ENCODE data around the gene ZMYND15.
"Not testable (repeated sequence)": the region's sequence is repeated elsewhere in the genome, so short reads cannot be mapped to it uniquely, and the experiment has no call there.

ZMYND15 gene

DNA sequence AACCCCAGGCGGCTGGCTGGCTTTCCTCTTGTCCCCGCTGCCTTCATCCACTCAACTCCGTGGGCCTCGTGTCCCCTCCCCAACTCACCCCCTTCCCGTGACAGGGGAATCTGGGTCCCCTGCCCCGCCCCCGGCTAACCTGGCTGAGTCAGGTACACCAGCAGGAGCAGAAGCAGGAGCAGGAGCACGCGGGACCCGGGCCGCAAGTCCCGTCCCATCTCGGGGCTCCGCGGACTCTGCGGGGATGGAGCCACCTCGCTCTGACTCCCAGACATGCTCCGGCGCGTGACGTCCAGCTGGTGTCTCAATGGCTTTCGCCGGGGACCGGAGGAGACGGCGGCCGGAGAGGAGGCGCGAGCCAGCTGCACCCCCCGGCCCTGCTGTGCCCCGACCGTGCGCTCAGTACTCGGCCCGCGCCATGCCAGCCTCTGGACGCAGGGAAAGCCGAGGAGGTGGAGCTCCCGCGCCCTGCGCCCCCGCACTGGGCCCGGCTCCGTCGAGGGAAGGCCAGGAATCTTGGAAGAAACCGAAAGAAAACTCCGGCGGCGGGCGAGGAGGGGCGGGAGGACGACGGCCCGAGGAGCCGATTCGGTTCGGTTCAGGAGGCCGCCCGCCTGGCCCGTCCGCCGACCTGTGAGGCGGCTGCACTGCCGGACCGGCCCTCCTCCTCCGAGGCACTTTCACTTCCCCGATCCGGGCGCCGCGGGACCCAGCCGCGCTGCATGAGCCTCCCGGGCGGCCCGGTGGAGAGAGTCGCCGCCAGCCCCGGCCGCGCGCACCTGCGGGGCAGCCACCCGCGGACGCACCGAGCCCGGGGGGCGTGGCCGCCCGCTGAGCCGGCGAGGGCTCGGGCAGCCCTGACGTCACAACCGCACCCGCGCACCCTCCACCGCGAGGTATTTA lies at the start of gene ZMYND15, which contains the start of gene CXCL16:
Gene ZMYND15, plus strand, starts transcription at position 712 of the 903 bp plus-strand sequence. CDS start 716 bp downstream, outside the sequence.
Gene CXCL16, minus strand, starts transcription at position 807 of the 903 bp plus-strand sequence. Its CDS starts 589 bp downstream, at position 218.
- DNase-seq, result no peak

- not testable (repeated sequence) for DNase-seq
These were observed 49.8 kb upstream of the ZMYND15 start for GRCh38 chr17:4689872-4690271.

DNA sequence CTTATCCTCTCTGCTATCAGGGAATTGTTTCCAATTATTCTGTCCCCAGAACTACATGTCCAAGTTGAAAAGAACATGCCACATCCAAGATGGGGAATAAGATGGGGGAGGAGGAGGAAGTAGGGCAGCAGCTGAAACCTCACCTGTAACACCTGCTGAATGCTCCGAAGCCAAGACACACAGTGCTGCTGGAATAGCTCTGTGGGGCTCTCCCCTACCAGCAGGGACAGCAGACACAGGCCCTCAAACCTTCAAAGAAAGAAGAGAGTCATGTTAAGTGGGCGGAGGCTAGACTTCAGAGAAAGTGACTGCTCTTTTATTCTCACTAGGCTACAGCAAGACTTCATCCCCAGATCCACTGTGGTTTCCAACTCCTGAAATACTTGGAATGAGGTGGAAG lies 48.9 kb upstream of the ZMYND15 start:
- DNase-seq, result no peak

DNA sequence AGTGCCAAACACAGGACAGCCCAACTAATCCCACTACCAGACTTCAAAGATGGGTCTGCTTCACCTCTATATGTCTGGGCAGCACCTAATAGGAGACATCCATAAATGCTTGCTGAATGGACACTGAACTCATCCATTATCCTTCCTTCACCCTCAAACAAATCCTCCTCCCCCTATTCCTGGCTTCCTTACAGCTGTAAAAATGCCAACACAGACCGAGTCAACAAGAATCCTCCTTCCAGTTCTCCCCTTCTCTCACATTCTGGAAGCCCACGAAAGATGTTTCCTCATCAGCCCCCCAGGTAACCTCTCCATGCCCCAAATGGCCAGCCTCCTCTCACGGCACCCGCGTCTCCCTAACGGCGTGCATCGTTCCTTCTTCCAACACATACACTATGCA lies 47.9 kb upstream of the ZMYND15 start:
- no peak for DNase-seq

GRCh38 chr17:4693416-4693815 lies 46.2 kb upstream of the ZMYND15 start:
- no peak for DNase-seq

DNA sequence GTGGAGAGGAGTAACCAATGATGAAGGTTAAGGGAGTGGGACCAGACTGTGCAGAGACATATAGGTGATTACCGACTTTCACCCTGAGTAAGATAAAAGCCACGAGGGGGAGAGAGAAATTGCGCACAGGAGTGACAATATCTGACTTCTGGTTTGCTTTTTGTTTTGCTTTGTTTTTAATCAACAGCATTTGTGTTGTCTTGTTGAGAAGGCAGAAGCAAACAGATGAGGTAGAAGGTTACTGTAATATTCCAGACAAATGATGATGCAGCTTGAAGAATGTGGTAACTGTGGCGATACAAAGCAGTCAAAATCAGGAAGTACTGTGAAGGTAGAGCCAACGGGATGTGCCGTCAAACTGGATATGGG lies 43.2 kb upstream of the ZMYND15 start:
- no peak for DNase-seq

DNA sequence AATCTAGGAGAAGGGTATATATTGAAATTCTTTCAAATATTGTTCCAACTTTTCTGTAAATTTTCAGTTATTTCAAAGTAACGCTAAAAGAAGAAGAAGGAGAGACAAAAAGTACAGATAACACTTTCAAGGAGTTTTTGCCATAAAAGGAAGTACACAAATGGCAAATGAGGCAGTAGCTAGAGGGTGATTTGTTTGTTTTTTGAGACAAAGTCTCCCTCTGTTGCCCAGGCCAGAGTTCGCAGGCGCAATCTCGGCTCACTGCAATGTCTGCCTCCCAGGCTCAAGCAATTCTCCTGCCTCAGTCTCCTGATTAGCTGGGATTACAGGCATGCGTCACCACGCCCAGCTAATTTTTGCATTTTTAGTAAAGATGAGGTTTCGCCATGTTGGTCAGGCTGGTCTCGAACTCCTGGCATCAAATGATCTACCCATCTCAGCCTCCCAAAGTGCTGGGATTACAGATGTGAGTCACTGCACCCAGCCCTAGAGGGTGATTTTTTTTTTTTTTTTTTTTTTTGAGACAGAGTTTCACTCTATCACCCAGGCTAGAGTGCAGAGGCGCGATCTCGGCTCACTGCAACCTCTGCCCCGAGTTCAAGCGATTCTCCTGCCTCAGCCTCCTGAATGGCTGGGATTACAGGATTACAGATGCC lies 40.1 kb upstream of the ZMYND15 start:
- DNase-seq, result not testable (repeated sequence)

- no peak for DNase-seq
These were observed 38.5 kb upstream of the ZMYND15 start for GRCh38 chr17:4701116-4701515.

DNA sequence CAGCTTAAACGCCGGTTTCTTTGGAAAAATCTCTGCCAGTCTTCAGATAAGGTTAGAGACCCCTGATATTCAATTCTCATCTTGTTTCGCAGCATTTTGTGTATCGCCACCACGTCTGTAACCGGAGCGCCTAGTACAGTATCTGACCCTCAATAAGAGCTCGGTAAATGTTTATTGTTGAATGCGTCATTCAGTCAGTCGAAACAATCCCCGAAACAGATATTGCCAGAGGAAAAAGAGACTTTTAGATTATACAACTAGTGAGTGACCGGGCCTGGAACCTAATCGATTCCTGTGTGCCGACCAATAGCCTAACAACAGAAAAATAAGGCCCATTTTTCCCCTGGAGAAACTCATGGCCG lies 36.3 kb upstream of the ZMYND15 start:
- no peak for DNase-seq

GRCh38 chr17:4704574-4704907 lies 35.1 kb upstream of the ZMYND15 start:
- DNase-seq, result not testable (repeated sequence)

DNA sequence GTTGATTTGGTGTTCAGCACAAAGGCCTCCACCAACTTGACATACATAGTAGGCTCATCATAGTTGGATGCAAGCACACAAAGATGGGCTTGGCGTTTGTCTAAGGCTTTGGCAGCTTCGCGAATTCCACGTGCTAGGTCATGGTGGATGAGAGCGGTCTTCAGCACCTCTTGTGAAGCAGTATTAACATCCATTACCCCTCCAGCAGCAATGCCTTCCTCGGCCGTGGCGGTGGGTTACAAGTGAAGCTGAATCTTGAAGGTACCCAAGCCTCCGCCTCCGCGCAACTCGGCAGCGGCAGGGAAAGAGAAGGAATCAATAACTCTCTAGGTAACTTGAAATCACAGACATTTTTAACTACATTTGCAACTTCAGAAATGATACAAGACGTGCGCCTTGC lies 34.6 kb upstream of the ZMYND15 start:
- DNase-seq, result no peak

- no peak for DNase-seq
These were observed 33.5 kb upstream of the ZMYND15 start for GRCh38 chr17:4706121-4706520.

DNA sequence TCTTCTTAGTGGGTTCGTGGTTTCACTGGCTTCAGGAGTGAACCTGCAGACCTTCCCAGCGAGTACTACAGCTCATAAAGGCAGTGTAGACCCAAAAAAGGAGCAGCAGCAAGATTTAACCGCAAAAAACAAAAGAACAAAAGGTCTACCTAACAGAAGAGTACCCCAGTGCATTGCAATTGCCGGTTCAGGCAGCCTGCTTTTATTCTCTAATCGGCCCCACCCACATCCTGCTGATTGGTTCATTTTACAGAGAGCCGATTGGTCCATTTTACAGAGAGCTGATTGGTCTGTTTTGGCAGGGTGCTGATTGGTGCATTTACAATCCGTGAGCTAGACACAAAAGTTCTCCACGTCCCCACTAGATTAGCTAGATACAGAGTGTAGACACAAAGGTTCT lies 31.2 kb upstream of the ZMYND15 start:
- no peak for DNase-seq

- peak; percentile 83 for DNase-seq
These were observed 29.6 kb upstream of the ZMYND15 start, which contains the start of gene ARRB2 for GRCh38 chr17:4709794-4710692. TSS of gene ARRB2 (plus strand) at chr17:4710632. CDS start at chr17:4710722, 90 bp downstream.

- no peak for DNase-seq
These were observed 28.7 kb upstream of the ZMYND15 start for GRCh38 chr17:4710693-4711634.

DNA sequence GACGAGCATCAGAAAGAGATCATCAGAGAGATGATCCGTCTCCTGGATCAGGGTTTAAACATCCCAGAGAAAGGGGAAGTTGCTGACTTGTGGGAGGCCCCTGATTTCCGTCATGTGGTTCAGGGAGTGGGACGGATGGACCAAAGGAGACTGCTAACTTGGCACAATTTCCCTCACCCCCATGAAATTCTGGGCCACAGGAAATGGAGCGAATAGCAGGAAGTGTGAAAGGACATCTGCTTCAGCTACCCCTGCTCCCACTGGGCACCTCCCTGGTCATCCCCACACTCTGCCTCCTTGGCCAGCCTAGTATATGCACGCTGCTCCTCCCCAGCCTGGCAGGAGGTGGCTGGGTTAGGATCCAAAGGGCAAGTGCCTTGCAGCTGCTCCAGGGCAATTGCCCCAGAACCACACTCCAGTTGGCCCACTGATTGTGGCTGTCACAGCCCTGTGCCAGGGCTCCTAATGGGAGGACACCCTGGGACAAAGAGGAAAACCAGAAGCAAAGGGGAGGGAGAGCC lies 27.9 kb upstream of the ZMYND15 start:
- no peak for DNase-seq

DNA sequence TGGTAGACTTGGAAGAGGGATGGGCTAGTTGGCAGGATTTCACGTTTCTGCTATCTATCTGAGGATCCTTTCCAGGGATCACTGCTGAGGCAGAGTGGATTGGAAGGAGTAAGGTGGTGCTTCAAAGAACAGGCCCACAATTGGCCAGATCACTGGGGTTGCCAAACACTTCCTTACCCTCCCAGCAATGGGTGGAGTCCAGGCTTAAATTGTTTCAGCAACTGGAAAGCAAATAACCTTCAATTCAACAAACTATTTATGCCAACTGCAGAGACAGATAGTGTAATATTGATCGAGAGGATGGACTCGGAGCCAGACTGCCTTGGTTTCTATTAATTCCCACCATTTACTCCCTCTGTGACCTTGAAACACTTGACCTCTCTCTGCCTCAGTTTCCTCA lies 27.1 kb upstream of the ZMYND15 start:
- DNase-seq, result no peak

DNA sequence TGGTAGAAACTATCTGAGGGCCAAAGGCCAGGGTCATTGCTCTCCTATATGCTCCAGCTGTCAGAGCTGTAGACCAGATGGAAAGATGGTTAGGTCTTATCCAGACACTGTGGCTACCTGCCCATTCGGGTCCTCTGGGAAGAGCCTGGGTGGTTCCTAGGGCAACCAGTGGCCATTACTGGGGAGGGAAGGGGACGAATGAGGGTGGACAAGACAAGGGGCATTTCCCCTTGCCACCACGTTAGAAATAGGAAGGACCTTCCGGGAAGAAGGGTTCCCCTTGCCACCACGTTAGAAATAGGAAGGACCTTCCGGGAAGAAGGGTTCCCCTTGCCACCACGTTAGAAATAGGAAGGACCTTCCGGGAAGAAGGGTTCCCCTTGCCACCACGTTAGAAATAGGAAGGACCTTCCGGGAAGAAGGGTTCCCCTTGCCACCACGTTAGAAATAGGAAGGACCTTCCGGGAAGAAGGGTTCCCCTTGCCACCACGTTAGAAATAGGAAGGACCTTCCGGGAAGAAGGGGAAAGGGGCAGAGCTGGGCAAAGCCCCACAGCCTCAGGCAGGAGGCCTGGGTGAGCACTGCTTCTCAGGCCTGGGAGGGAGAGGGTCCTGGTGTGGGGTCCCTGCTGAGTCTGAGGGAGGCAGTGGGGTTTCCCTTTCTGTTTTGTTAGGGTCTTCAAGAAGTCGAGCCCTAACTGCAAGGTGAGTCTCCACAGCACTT lies 25.1 kb upstream of the ZMYND15 start:
- not testable (repeated sequence) for DNase-seq

GRCh38 chr17:4715063-4715744 lies 24.4 kb upstream of the ZMYND15 start:
- DNase-seq, result no peak

- no peak for DNase-seq
These were observed 23.6 kb upstream of the ZMYND15 start for GRCh38 chr17:4716081-4716480.

Measured in NCI-H2029 (cell line).